Measurements from ENCODE around the gene SIM2.

The SIM2 gene

DNA sequence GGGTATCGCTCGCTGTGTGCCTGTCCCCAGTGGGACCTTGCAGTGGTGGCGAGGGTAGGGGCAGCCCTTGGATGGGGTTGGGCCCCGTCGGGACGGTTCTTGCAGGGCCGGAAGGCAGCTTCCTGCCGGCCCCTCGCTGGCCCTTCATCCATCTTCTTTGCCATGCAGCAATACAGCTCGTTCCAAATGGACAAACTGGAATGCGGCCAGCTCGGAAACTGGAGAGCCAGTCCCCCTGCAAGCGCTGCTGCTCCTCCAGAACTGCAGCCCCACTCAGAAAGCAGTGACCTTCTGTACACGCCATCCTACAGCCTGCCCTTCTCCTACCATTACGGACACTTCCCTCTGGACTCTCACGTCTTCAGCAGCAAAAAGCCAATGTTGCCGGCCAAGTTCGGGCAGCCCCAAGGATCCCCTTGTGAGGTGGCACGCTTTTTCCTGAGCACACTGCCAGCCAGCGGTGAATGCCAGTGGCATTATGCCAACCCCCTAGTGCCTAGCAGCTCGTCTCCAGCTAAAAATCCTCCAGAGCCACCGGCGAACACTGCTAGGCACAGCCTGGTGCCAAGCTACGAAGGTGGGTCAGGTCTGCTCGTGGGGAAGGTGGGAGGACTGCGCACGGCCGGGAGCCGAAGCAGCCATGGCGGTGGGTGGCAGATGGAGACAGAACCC lies 45.8 kb downstream of the SIM2 start:
- H3K36me3 ChIP-seq (ENCODE audit: insufficient read depth, low read length) = no peaks in the 10 kb centered on the region
- no peaks in the 10 kb centered on the region for H3K79me2 ChIP-seq (ENCODE audit: insufficient read depth, low read length)
- H4K20me1 ChIP-seq (ENCODE audit: insufficient read depth, low read length) = no peaks in the 10 kb centered on the region
- H3K27ac ChIP-seq (ENCODE audit: low read length) = no peak overlapping the region
- no peaks in the 10 kb centered on the region for H3K4me1 ChIP-seq (ENCODE audit: insufficient read depth, low read length)
- no peak for DNase-seq
- no peaks in the 10 kb centered on the region for H3K27me3 ChIP-seq (ENCODE audit: insufficient read depth, low read length, poor library complexity)
- no peak overlapping the region for H3K4me3 ChIP-seq (ENCODE audit: low read depth in 1 of 2, low read length in 2 of 2)
- no peak overlapping the region for H3K9ac ChIP-seq (ENCODE audit: low read depth, low read length)
- H2AFZ ChIP-seq (ENCODE audit: low read depth, low read length) = no peak overlapping the region
- TF ChIP-seq, protein P1, sequence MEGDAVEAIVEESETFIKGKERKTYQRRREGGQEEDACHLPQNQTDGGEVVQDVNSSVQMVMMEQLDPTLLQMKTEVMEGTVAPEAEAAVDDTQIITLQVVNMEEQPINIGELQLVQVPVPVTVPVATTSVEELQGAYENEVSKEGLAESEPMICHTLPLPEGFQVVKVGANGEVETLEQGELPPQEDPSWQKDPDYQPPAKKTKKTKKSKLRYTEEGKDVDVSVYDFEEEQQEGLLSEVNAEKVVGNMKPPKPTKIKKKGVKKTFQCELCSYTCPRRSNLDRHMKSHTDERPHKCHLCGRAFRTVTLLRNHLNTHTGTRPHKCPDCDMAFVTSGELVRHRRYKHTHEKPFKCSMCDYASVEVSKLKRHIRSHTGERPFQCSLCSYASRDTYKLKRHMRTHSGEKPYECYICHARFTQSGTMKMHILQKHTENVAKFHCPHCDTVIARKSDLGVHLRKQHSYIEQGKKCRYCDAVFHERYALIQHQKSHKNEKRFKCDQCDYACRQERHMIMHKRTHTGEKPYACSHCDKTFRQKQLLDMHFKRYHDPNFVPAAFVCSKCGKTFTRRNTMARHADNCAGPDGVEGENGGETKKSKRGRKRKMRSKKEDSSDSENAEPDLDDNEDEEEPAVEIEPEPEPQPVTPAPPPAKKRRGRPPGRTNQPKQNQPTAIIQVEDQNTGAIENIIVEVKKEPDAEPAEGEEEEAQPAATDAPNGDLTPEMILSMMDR (IDR thresholded peaks at IDR 0.05; ENCODE audit: borderline replicate concordance, extremely low read depth, low read length, poor library complexity, severe bottlenecking) = no peak
- TF ChIP-seq EZH2 (IDR thresholded peaks at IDR 0.05; ENCODE audit: borderline replicate concordance, low read depth, low read length, severe bottlenecking) = no peak
- H3K4me2 ChIP-seq (ENCODE audit: insufficient read depth, low read length) = no peak overlapping the region
- no peak for ATAC-seq (ENCODE audit: insufficient read depth, low read depth)
- H3K9me3 ChIP-seq (ENCODE audit: insufficient read depth, low read length, severe bottlenecking) = no peaks in the 10 kb centered on the region

DNA sequence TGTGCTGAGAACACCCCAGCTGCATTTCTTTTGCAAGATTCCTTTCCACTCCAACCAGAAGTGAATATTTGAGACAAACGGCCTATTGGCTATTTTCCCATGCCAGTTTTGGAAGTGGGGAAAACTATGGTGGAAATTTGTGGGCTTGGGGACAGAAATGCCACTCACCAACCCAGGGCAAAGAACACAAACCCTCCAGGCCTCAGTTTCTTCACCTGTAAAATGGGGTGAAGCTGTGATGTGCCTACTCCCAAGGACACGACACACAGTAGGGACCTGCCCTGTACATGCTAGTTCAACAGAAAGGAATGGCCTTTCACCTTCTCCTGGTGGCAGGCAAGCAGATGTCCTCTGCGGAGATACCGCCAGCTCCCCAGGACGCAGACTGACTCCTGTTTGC lies 46.5 kb downstream of the SIM2 start:
- Histone ChIP-seq H3K36me3 (ENCODE audit: insufficient read depth, low read length) (no peaks in the 10 kb centered on the region), H4K20me1 (ENCODE audit: insufficient read depth, low read length) (no peaks in the 10 kb centered on the region)

DNA sequence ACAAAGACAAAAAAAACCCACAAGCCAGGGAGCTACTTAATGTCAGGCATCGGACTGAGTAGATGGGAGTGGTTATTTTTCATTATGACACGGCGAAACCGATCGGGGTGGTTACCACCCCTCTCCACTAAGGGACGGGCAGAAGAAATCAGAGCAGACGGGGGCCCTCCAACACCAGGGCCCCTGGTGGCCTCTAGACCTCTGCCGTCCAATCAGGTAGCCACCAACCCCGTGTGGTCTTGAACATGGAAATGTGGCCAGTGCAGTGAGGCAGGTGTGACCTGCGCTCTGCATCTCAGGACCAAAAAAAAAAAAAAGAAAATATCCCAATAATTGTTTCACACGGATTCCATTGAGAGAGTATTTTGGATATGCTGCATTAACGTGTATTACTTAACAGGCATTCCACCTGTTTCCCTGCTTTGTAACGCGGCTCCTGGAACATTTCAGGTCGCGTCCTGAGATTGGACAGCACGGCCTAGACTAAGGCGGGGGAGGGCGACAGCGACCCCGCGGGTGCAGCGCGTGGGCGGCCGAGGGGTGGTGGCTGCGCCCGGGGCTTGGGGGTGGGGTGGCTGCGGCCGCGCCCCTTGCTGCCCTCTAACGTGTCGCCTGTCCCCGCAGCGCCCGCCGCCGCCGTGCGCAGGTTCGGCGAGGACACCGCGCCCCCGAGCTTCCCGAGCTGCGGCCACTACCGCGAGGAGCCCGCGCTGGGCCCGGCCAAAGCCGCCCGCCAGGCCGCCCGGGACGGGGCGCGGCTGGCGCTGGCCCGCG lies 48.3 kb downstream of the SIM2 start:
- Histone ChIP-seq H3K36me3 (ENCODE audit: insufficient read depth, low read length) (no peaks in the 10 kb centered on the region), H3K4me3 (ENCODE audit: low read depth in 1 of 2, low read length in 2 of 2) (no peak overlapping the region), H3K27ac (ENCODE audit: low read length) (no peak overlapping the region), H3K4me1 (ENCODE audit: insufficient read depth, low read length) (no peaks in the 10 kb centered on the region), H3K79me2 (ENCODE audit: insufficient read depth, low read length) (no peaks in the 10 kb centered on the region), H3K9ac (ENCODE audit: low read depth, low read length) (no peak overlapping the region), H3K9me3 (ENCODE audit: insufficient read depth, low read length, severe bottlenecking) (no peaks in the 10 kb centered on the region), H3K4me2 (ENCODE audit: insufficient read depth, low read length) (no peak overlapping the region), H2AFZ (ENCODE audit: low read depth, low read length) (no peak overlapping the region), H3K27me3 (ENCODE audit: insufficient read depth, low read length, poor library complexity) (no peaks in the 10 kb centered on the region), H4K20me1 (ENCODE audit: insufficient read depth, low read length) (no peaks in the 10 kb centered on the region)
- DNase-seq (no peak), ATAC-seq (ENCODE audit: insufficient read depth, low read depth) (no peak)
- TF ChIP-seq EZH2 (IDR thresholded peaks at IDR 0.05; ENCODE audit: borderline replicate concordance, low read depth, low read length, severe bottlenecking) = no peak
- TF ChIP-seq, protein P1 (IDR thresholded peaks at IDR 0.05; ENCODE audit: borderline replicate concordance, extremely low read depth, low read length, poor library complexity, severe bottlenecking) = no peak

More for the DNA sequence above, 46.5 kb downstream of the SIM2 start:
- DNase-seq (no peak), ATAC-seq (ENCODE audit: insufficient read depth, low read depth) (no peak)
- no peaks in the 10 kb centered on the region for H3K79me2 ChIP-seq (ENCODE audit: insufficient read depth, low read length)
- no peaks in the 10 kb centered on the region for H3K9me3 ChIP-seq (ENCODE audit: insufficient read depth, low read length, severe bottlenecking)
- H3K9ac ChIP-seq (ENCODE audit: low read depth, low read length) = no peak overlapping the region
- TF ChIP-seq, protein P1 (IDR thresholded peaks at IDR 0.05; ENCODE audit: borderline replicate concordance, extremely low read depth, low read length, poor library complexity, severe bottlenecking) = no peak
- no peaks in the 10 kb centered on the region for H3K4me1 ChIP-seq (ENCODE audit: insufficient read depth, low read length)
- H3K4me2 ChIP-seq (ENCODE audit: insufficient read depth, low read length) = no peak overlapping the region
- H3K27ac ChIP-seq (ENCODE audit: low read length) = no peak overlapping the region
- H2AFZ ChIP-seq (ENCODE audit: low read depth, low read length) = no peak overlapping the region
- no peak overlapping the region for H3K4me3 ChIP-seq (ENCODE audit: low read depth in 1 of 2, low read length in 2 of 2)
- H3K27me3 ChIP-seq (ENCODE audit: insufficient read depth, low read length, poor library complexity) = no peaks in the 10 kb centered on the region

Data from DND-41 (cell line).